ENCODE data around the gene UNC5B.
"Not testable (repeated sequence)": the region's sequence is repeated elsewhere in the genome, so short reads cannot be mapped to it uniquely, and the experiment has no call there.

- not testable (repeated sequence) for TF ChIP-seq EZH2 (IDR thresholded peaks at IDR 0.05; ENCODE audit: borderline replicate concordance, low read depth, low read length, severe bottlenecking)
- TF ChIP-seq, protein P1, sequence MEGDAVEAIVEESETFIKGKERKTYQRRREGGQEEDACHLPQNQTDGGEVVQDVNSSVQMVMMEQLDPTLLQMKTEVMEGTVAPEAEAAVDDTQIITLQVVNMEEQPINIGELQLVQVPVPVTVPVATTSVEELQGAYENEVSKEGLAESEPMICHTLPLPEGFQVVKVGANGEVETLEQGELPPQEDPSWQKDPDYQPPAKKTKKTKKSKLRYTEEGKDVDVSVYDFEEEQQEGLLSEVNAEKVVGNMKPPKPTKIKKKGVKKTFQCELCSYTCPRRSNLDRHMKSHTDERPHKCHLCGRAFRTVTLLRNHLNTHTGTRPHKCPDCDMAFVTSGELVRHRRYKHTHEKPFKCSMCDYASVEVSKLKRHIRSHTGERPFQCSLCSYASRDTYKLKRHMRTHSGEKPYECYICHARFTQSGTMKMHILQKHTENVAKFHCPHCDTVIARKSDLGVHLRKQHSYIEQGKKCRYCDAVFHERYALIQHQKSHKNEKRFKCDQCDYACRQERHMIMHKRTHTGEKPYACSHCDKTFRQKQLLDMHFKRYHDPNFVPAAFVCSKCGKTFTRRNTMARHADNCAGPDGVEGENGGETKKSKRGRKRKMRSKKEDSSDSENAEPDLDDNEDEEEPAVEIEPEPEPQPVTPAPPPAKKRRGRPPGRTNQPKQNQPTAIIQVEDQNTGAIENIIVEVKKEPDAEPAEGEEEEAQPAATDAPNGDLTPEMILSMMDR (IDR thresholded peaks at IDR 0.05; ENCODE audit: borderline replicate concordance, extremely low read depth, low read length, poor library complexity, severe bottlenecking), result not testable (repeated sequence)
These were observed 60.6 kb downstream of the UNC5B start for GRCh38 chr10:71272974-71273373.
